Liver (tissue), 3 donors: Measurements from ENCODE around the gene FCSK.
"Not testable (repeated sequence)": the region's sequence is repeated elsewhere in the genome, so short reads cannot be mapped to it uniquely, and the experiment has no call there.

Experiments
- ATF3 ChIP-seq: IDR thresholded peaks from 2 replicates; pipeline ENCODE4 v1.6.1; 2016; ENCODE audit warnings: antibody characterized with exemption
- CTCF ChIP-seq: fragments of 150-350 bp; IDR thresholded peaks from 2 replicates; pipeline ENCODE4 v1.5.1; 2017; ENCODE audit warnings: improper control_type of control experiment, low read depth, low read length; ENCODE audit not compliant: missing input control
- MAX ChIP-seq: IDR thresholded peaks from 2 replicates; pipeline ENCODE4 v1.6.1; 2016; ENCODE audit warnings: antibody characterized with exemption
- REST ChIP-seq: IDR thresholded peaks from 2 replicates; pipeline ENCODE4 v1.6.1; 2016; ENCODE audit warnings: antibody characterized with exemption, mild to moderate bottlenecking
- RXRA ChIP-seq, 2 donors: IDR thresholded peaks; 2 replicates each; pipeline ENCODE4 v1.6.1; 2017 to 2018; ENCODE audit warnings: antibody characterized with exemption in 2 of 2, mild to moderate bottlenecking in 1 of 2
- TAF1 ChIP-seq: conservative IDR thresholded peaks from 2 replicates; pipeline ENCODE4 v1.6.1; 2016; ENCODE audit warnings: antibody characterized with exemption, mild to moderate bottlenecking
- ZBTB33 ChIP-seq: IDR thresholded peaks from 2 replicates; pipeline ENCODE4 v1.6.1; 2016; ENCODE audit warnings: antibody characterized with exemption
- donor health status: healthy.
- donor health status: healthy.

- not testable (repeated sequence) for TF ChIP-seq CTCF; MAX; REST; TAF1; ZBTB33; RXRA (IDR thresholded peaks at IDR 0.05); ATF3
Measured at GRCh38 chr16:70524399-70524825, 70.0 kb downstream of the FCSK start.
